ENCODE measurements around the gene LIF.
"Not testable (repeated sequence)": the region's sequence is repeated elsewhere in the genome, so short reads cannot be mapped to it uniquely, and the experiment has no call there.

LIF gene

GRCh38 chr22:30224161-30224857, 22.2 kb downstream of the LIF start:
- DNase-seq (ENCODE audit: low spot score) = no peak

GRCh38 chr22:30223303-30223702, 23.3 kb downstream of the LIF start:
- no peak for DNase-seq (ENCODE audit: low spot score)

- no peak for DNase-seq (ENCODE audit: low spot score)
Observed at GRCh38 chr22:30222321-30222720, 24.2 kb downstream of the LIF start.

GRCh38 chr22:30221121-30221992, 25.2 kb downstream of the LIF start:
- DNase-seq (ENCODE audit: low spot score) = no peak

- DNase-seq (ENCODE audit: low spot score) = no peak
Observed at GRCh38 chr22:30220338-30221012, 26.1 kb downstream of the LIF start.

GRCh38 chr22:30219668-30220278, 26.8 kb downstream of the LIF start:
- no peak for DNase-seq (ENCODE audit: low spot score)

GRCh38 chr22:30219049-30219654, 27.4 kb downstream of the LIF start:
- DNase-seq (ENCODE audit: low spot score) = no peak

- no peak for DNase-seq (ENCODE audit: low spot score)
Observed at GRCh38 chr22:30217698-30218560, 28.6 kb downstream of the LIF start.

- no peak for DNase-seq (ENCODE audit: low spot score)
Observed at GRCh38 chr22:30216710-30217109, 29.8 kb downstream of the LIF start.

GRCh38 chr22:30216272-30216671, 30.3 kb downstream of the LIF start:
- DNase-seq (ENCODE audit: low spot score) = not testable (repeated sequence)

- DNase-seq (ENCODE audit: low spot score) = no peak
Observed at GRCh38 chr22:30214703-30215407, 31.7 kb downstream of the LIF start.

- no peak for DNase-seq (ENCODE audit: low spot score)
Observed at GRCh38 chr22:30212996-30213441, 33.5 kb downstream of the LIF start.

- peak; percentile 83 for DNase-seq (ENCODE audit: low spot score)
Observed at GRCh38 chr22:30212363-30212995, 34.1 kb downstream of the LIF start.

GRCh38 chr22:30211124-30211820, 35.3 kb downstream of the LIF start:
- no peak for DNase-seq (ENCODE audit: low spot score)

- DNase-seq (ENCODE audit: low spot score) = no peak
Observed at GRCh38 chr22:30210235-30210909, 36.2 kb downstream of the LIF start.

GRCh38 chr22:30209642-30210041, 36.9 kb downstream of the LIF start:
- DNase-seq (ENCODE audit: low spot score) = no peak

- no peak for DNase-seq (ENCODE audit: low spot score)
Observed at GRCh38 chr22:30208631-30209603, 37.6 kb downstream of the LIF start.
